Ishikawa (cell line): ENCODE results near the gene GGT6.

Experiments used
- CEBPB ChIP-seq: IDR thresholded peaks from 2 replicates; pipeline ENCODE4 v1.6.1; 2012
- CREB1 ChIP-seq: IDR thresholded peaks from 2 replicates; pipeline ENCODE4 v1.6.1; 2012; ENCODE audit warnings: low read depth
- EGR1 ChIP-seq: IDR thresholded peaks from 2 replicates; pipeline ENCODE4 v1.6.1; 2012
- EP300 ChIP-seq: IDR thresholded peaks from 2 replicates; pipeline ENCODE4 v1.6.1; 2012; ENCODE audit warnings: borderline replicate concordance
- FOXM1 ChIP-seq: IDR thresholded peaks from 2 replicates; pipeline ENCODE4 v1.6.1; 2012; ENCODE audit warnings: low read depth, borderline replicate concordance
- NFIC ChIP-seq: IDR thresholded peaks from 2 replicates; pipeline ENCODE4 v1.6.1; 2012
- RAD21 ChIP-seq: IDR thresholded peaks from 2 replicates; pipeline ENCODE4 v1.6.1; 2012; ENCODE audit warnings: low read depth
- TAF1 ChIP-seq: IDR thresholded peaks from 2 replicates; pipeline ENCODE4 v1.6.1; 2012; ENCODE audit warnings: low read depth, mild to moderate bottlenecking
- TCF12 ChIP-seq: IDR thresholded peaks from 2 replicates; pipeline ENCODE4 v1.6.1; 2012; ENCODE audit warnings: low read depth
- TEAD4 ChIP-seq: IDR thresholded peaks from 2 replicates; pipeline ENCODE4 v1.6.1; 2012
- YY1 ChIP-seq: IDR thresholded peaks from 2 replicates; pipeline ENCODE4 v1.6.1; 2012; ENCODE audit warnings: low read depth
- ZBTB7A ChIP-seq: IDR thresholded peaks from 2 replicates; pipeline ENCODE4 v1.6.1; 2012; ENCODE audit warnings: low read depth
- TF ChIP-seq, protein P1 (sequence below): IDR thresholded peaks from 2 replicates; pipeline ENCODE4 v1.6.1; 2012; ENCODE audit warnings: low read depth, mild to moderate bottlenecking
- TF ChIP-seq, protein P2 (sequence below): IDR thresholded peaks from 2 replicates; pipeline ENCODE4 v1.6.1; 2012
- TF ChIP-seq, protein P3 (sequence below): IDR thresholded peaks from 2 replicates; pipeline ENCODE4 v1.6.1; 2012

GGT6 gene

DNA sequence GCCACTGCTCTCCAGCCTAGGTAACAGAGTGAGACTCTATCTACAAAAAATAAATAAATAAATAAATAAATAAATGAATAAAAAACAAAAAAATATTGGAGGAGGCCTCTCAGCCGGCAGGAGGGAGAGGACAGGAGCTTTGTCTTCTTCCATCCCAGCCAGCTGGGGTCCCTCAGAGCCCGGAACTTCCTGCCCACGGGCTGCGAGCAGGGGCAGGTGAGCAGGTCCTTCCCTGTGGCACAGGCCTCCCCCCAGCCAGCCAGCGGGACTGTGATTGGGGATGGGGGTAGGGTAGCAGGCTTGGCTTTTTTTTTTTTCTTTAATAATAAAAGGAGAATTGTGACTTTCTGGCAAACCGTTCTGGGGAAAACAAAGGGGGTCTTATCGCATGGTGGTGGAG is 34.0 kb upstream of the GGT6 start:
- TF ChIP-seq YY1 (no peak), EP300 (no peak), CEBPB (no peak), CREB1 (no peak), TCF12 (no peak), TEAD4 (no peak), RAD21 (no peak), TAF1 (no peak)
- TF ChIP-seq, protein P1, sequence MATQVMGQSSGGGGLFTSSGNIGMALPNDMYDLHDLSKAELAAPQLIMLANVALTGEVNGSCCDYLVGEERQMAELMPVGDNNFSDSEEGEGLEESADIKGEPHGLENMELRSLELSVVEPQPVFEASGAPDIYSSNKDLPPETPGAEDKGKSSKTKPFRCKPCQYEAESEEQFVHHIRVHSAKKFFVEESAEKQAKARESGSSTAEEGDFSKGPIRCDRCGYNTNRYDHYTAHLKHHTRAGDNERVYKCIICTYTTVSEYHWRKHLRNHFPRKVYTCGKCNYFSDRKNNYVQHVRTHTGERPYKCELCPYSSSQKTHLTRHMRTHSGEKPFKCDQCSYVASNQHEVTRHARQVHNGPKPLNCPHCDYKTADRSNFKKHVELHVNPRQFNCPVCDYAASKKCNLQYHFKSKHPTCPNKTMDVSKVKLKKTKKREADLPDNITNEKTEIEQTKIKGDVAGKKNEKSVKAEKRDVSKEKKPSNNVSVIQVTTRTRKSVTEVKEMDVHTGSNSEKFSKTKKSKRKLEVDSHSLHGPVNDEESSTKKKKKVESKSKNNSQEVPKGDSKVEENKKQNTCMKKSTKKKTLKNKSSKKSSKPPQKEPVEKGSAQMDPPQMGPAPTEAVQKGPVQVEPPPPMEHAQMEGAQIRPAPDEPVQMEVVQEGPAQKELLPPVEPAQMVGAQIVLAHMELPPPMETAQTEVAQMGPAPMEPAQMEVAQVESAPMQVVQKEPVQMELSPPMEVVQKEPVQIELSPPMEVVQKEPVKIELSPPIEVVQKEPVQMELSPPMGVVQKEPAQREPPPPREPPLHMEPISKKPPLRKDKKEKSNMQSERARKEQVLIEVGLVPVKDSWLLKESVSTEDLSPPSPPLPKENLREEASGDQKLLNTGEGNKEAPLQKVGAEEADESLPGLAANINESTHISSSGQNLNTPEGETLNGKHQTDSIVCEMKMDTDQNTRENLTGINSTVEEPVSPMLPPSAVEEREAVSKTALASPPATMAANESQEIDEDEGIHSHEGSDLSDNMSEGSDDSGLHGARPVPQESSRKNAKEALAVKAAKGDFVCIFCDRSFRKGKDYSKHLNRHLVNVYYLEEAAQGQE: no peak
- TF ChIP-seq, protein P2, sequence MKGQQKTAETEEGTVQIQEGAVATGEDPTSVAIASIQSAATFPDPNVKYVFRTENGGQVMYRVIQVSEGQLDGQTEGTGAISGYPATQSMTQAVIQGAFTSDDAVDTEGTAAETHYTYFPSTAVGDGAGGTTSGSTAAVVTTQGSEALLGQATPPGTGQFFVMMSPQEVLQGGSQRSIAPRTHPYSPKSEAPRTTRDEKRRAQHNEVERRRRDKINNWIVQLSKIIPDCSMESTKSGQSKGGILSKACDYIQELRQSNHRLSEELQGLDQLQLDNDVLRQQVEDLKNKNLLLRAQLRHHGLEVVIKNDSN: no peak

DNA sequence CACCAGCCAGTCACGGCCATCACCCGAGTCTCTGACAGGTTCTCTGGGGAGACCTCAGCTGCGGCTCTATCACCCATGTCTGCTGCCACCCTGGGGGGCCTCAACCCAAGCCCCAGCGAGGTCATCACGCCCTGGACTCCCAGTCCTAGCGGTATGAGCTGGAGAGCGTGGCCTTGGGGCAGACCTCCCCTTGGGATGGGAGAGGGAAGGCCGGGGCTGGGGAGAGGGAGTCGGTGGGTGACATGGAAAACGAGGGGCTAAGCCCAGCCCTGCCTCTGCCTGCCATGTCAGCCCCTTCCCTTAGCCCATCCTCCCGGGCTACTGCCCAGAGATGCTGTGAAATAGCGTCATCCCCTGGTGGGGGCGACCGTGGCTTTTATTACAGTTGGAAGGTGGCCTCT is 32.6 kb upstream of the GGT6 start:
- TF ChIP-seq EGR1 (no peak), ZBTB7A (no peak), NFIC (no peak), TCF12 (no peak), CREB1 (no peak), CEBPB (no peak), TAF1 (no peak), EP300 (no peak), TEAD4 (no peak), FOXM1 (no peak), YY1 (no peak), RAD21 (no peak)
- TF ChIP-seq, protein P3, sequence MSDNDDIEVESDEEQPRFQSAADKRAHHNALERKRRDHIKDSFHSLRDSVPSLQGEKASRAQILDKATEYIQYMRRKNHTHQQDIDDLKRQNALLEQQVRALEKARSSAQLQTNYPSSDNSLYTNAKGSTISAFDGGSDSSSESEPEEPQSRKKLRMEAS: no peak
- TF ChIP-seq, protein P1: no peak
- TF ChIP-seq, protein P2: no peak

DNA sequence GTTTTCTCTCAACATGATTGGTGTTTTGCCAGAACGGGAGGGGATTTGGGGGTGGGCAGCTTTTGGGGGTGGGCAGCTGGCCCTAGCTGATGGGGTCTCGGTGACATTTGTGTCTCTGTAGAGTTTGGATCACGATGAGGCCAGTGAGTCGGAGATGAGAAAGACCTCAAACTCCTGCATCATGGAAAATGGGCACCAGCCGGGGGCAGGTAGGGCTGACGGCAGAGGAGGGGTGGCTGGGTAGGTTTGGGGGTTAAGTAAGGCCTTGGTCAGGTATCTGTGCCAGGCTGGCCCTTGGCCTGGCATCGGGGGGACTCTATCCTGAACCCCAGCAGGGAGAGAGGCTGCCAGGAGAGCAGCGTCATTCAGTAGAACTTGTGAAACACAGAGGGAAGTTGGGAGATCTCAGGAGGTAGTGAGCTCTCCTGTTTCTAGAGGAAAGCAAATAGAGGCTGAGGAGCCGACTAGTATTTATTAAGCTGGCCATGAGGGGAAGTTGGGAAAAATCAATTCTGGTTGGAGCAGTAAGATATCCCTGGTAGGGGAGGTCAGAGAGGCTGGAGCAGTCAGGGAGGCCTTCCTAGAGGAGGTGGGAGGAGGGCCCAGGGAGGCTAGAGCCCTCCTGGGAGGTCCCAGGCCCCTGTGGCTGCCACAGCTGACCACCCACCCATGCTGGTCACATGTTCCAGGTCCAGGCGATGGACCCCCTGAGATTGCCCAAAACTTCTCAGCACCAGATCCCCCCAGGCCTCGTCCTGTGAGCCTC is 32.0 kb upstream of the GGT6 start:
- TF ChIP-seq EGR1 (no peak), TEAD4 (no peak), FOXM1 (no peak), TCF12 (no peak), EP300 (no peak), ZBTB7A (no peak), TAF1 (no peak), NFIC (no peak), YY1 (no peak), CREB1 (no peak), RAD21 (no peak), CEBPB (no peak)
- TF ChIP-seq, protein P1: no peak
- TF ChIP-seq, protein P3: no peak
- TF ChIP-seq, protein P2: no peak

DNA sequence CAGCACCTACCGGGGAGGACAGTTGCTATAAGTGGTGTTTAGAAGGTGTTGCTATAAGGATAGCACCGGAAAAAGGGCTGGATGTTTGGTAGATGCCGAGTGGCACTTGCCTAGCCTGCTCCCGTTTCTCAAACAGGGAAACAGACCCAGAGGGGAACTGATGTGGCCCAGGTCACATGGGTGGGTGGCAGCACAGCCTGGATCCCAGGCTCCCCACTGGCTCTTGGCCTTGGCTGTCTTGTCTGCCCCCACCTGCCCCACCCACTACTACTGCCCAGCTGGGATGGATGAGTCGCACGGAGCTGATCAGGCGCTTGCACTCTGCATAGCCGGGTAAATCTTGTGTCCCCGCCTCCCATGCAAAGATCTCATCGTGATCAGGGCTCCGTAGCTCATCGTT is 31.2 kb upstream of the GGT6 start:
- TF ChIP-seq CEBPB: no peak
- no peak for TF ChIP-seq NFIC
- no peak for TF ChIP-seq TCF12
- TF ChIP-seq ZBTB7A: no peak
- TF ChIP-seq FOXM1: no peak
- TF ChIP-seq EP300: no peak
- TF ChIP-seq, protein P2: no peak
- no peak for TF ChIP-seq RAD21
- TF ChIP-seq CREB1: no peak
- TF ChIP-seq, protein P1: no peak
- TF ChIP-seq, protein P3: no peak
- TF ChIP-seq TAF1: no peak
- no peak for TF ChIP-seq YY1
